ENCODE results near the gene B3GNT2.

Gene B3GNT2

GRCh38 chr2:62149708-62150107 lies 46.2 kb upstream of the B3GNT2 start:
- TF ChIP-seq EZH2phosphoT487 (IDR thresholded peaks at IDR 0.05; ENCODE audit: low read length) (no peak), EZH2 (optimal IDR thresholded peaks at IDR 0.05; ENCODE audit: low read depth, low read length) (no peak), CTCF (IDR thresholded peaks at IDR 0.05; ENCODE audit: low read length) (no peak)
- Histone ChIP-seq H3F3A (ENCODE audit: insufficient read depth, low read length) (no peaks in the 10 kb centered on the region), H3K4me2 (ENCODE audit: low read depth, low read length) (no peak overlapping the region), H3K9me3 (replicated peaks; ENCODE audit: insufficient read depth, low read length) (no peaks in the 10 kb centered on the region), H3K79me2 (ENCODE audit: low read length) (no peaks in the 10 kb centered on the region), H3K36me3 (replicated peaks; ENCODE audit: insufficient read depth, low read length) (no peaks in the 10 kb centered on the region), H3K4me3 (ENCODE audit: low read length) (no peak overlapping the region), H3K27ac (ENCODE audit: low read length) (no peak overlapping the region), H2AFZ (ENCODE audit: low read length) (no peak overlapping the region), H4K20me1 (ENCODE audit: insufficient read depth, low read length) (no peaks in the 10 kb centered on the region), H3K4me1 (ENCODE audit: low read length) (no peaks in the 10 kb centered on the region), H3K9ac (ENCODE audit: low read length) (no peak overlapping the region), H3K9me2 (replicated peaks; ENCODE audit: insufficient read depth, low read length) (no peaks in the 10 kb centered on the region), H3K27me3 (replicated peaks; ENCODE audit: insufficient read depth, low read length) (no peaks in the 10 kb centered on the region)
- DNase-seq = no peak

GRCh38 chr2:62150597-62151305 lies 45.2 kb upstream of the B3GNT2 start:
- TF ChIP-seq CTCF (IDR thresholded peaks at IDR 0.05; ENCODE audit: low read length) (no peak), EZH2phosphoT487 (IDR thresholded peaks at IDR 0.05; ENCODE audit: low read length) (no peak), EZH2 (optimal IDR thresholded peaks at IDR 0.05; ENCODE audit: low read depth, low read length) (no peak)

GRCh38 chr2:62151306-62151638 lies 44.6 kb upstream of the B3GNT2 start:
- TF ChIP-seq CTCF (IDR thresholded peaks at IDR 0.05; ENCODE audit: low read length) (no peak), EZH2phosphoT487 (IDR thresholded peaks at IDR 0.05; ENCODE audit: low read length) (no peak), EZH2 (optimal IDR thresholded peaks at IDR 0.05; ENCODE audit: low read depth, low read length) (no peak)
- no peak overlapping the region for H3K27ac ChIP-seq (ENCODE audit: low read length)
- H3K9me2 ChIP-seq (replicated peaks; ENCODE audit: insufficient read depth, low read length) = no peaks in the 10 kb centered on the region
- H3K4me1 ChIP-seq (ENCODE audit: low read length) = no peaks in the 10 kb centered on the region
- no peaks in the 10 kb centered on the region for H3K9me3 ChIP-seq (replicated peaks; ENCODE audit: insufficient read depth, low read length)
- no peaks in the 10 kb centered on the region for H4K20me1 ChIP-seq (ENCODE audit: insufficient read depth, low read length)
- H3K27me3 ChIP-seq (replicated peaks; ENCODE audit: insufficient read depth, low read length) = no peaks in the 10 kb centered on the region
- H3K9ac ChIP-seq (ENCODE audit: low read length) = no peak overlapping the region
- no peak overlapping the region for H2AFZ ChIP-seq (ENCODE audit: low read length)
- H3F3A ChIP-seq (ENCODE audit: insufficient read depth, low read length) = no peaks in the 10 kb centered on the region
- H3K36me3 ChIP-seq (replicated peaks; ENCODE audit: insufficient read depth, low read length) = no peaks in the 10 kb centered on the region
- H3K4me3 ChIP-seq (ENCODE audit: low read length) = no peak overlapping the region
- H3K79me2 ChIP-seq (ENCODE audit: low read length) = no peaks in the 10 kb centered on the region
- no peak for DNase-seq
- no peak overlapping the region for H3K4me2 ChIP-seq (ENCODE audit: low read depth, low read length)

More at GRCh38 chr2:62150597-62151305, 45.2 kb upstream of the B3GNT2 start:
- DNase-seq = no peak
- Histone ChIP-seq H3K9me3 (replicated peaks; ENCODE audit: insufficient read depth, low read length) (no peaks in the 10 kb centered on the region), H3K4me2 (ENCODE audit: low read depth, low read length) (no peak overlapping the region), H3K9me2 (replicated peaks; ENCODE audit: insufficient read depth, low read length) (no peaks in the 10 kb centered on the region), H3K4me1 (ENCODE audit: low read length) (no peaks in the 10 kb centered on the region), H2AFZ (ENCODE audit: low read length) (no peak overlapping the region), H3K27me3 (replicated peaks; ENCODE audit: insufficient read depth, low read length) (no peaks in the 10 kb centered on the region), H3K4me3 (ENCODE audit: low read length) (no peak overlapping the region), H3K9ac (ENCODE audit: low read length) (no peak overlapping the region), H4K20me1 (ENCODE audit: insufficient read depth, low read length) (no peaks in the 10 kb centered on the region), H3K27ac (ENCODE audit: low read length) (no peak overlapping the region), H3K79me2 (ENCODE audit: low read length) (no peaks in the 10 kb centered on the region), H3F3A (ENCODE audit: insufficient read depth, low read length) (no peaks in the 10 kb centered on the region), H3K36me3 (replicated peaks; ENCODE audit: insufficient read depth, low read length) (no peaks in the 10 kb centered on the region)

Measured in MM.1S (cell line).